Germinal center (tissue), 1 donor: ENCODE measurements around the gene SPDYE2B.
"Not testable (repeated sequence)": the region's sequence is repeated elsewhere in the genome, so short reads cannot be mapped to it uniquely, and the experiment has no call there.

Experiments
- DNase-seq: peaks from one replicate; pipeline ENCODE4 v3.0.0; 2012; ENCODE audit warnings: mixed read lengths, low spot score

SPDYE2B gene

DNA sequence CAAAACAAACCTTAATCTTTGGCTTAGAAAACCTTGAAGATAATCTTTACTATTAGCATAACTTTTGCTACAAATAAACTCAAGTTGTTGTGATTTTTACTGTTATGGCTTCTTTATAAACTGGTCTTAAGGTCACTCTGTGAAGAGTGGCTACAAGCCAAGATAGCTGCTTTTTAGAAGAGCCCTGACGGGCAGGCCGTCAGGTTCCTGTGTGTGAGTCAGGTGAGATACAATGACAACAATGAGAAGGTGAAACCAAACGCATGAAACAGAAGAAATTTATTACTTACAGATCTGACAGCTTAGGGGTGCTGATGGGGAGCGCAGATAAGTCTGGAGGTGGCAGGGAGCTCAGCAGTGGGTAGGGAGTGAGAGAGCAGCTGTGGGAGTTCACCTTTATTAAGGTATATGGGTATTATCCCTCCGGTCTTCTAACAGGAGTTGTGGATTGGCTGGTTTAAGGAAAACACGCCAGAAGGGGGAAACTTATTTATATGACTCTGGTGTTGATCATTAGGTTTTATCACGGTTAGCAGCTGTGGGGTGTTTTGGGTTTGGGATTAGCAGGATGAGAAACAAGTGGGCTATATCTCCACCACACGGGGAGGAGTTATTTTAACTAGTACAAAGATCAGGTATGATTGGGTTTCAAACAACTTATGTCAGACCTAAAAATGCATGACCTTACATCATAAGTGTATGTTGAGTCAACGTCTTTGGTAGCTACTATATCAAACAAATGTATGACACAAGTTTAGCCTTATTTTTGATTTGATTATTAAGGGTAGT, 49.0 kb downstream of the SPDYE2B start:
- DNase-seq = not testable (repeated sequence)
